GM10266 (cell line): ENCODE measurements around the gene MED26.
A peak's percentile ranks its signal among the peaks of the same experiment; 100 is the strongest.

ENCODE experiments used
- DNase-seq: peaks from one replicate; pipeline ENCODE4 v3.0.0; 2012; ENCODE audit errors: extremely low spot score
- TF ChIP-seq, protein P1 (sequence below): IDR thresholded peaks from 2 replicates; pipeline ENCODE4 v1.5.1; 2012; ENCODE audit warnings: mild to moderate bottlenecking, low read depth; ENCODE audit not compliant: control insufficient read depth, insufficient read depth; ENCODE audit errors: missing control alignments

Gene MED26

GRCh38 chr19:16620018-16620417, 8.0 kb downstream of the MED26 start:
- TF ChIP-seq, protein P1, sequence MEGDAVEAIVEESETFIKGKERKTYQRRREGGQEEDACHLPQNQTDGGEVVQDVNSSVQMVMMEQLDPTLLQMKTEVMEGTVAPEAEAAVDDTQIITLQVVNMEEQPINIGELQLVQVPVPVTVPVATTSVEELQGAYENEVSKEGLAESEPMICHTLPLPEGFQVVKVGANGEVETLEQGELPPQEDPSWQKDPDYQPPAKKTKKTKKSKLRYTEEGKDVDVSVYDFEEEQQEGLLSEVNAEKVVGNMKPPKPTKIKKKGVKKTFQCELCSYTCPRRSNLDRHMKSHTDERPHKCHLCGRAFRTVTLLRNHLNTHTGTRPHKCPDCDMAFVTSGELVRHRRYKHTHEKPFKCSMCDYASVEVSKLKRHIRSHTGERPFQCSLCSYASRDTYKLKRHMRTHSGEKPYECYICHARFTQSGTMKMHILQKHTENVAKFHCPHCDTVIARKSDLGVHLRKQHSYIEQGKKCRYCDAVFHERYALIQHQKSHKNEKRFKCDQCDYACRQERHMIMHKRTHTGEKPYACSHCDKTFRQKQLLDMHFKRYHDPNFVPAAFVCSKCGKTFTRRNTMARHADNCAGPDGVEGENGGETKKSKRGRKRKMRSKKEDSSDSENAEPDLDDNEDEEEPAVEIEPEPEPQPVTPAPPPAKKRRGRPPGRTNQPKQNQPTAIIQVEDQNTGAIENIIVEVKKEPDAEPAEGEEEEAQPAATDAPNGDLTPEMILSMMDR, result no peak

GRCh38 chr19:16619457-16619856, 8.5 kb downstream of the MED26 start:
- TF ChIP-seq, protein P1, result no peak
- no peak for DNase-seq

More at GRCh38 chr19:16620018-16620417, 8.0 kb downstream of the MED26 start:
- no peak for DNase-seq

- DNase-seq, result no peak
- TF ChIP-seq, protein P1, result no peak
Observed at GRCh38 chr19:16618248-16618647, 9.8 kb downstream of the MED26 start.

GRCh38 chr19:16615808-16616207, 12.2 kb downstream of the MED26 start:
- peak; percentile 46 for DNase-seq
- TF ChIP-seq, protein P1, result no peak

DNA sequence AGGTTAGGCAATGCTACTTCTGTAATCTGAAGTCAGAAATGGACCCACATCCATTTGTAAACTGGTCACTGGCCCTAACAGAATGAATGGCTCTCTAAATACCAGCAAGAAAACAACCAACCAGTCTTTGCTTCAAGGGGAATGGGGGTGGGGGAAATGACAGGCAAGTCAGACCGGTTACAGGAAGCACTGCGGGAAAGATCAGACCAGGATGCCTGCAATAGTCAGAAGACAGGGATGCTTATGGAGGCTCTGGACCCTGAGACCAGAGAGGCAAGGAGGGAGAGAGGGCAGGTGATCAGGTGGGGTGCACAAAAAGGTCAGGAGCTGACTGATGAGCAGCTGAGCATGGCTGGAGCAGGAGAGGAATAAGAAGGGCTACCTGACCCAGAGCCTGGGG, 13.1 kb downstream of the MED26 start:
- DNase-seq, result no peak
- TF ChIP-seq, protein P1, result no peak

DNA sequence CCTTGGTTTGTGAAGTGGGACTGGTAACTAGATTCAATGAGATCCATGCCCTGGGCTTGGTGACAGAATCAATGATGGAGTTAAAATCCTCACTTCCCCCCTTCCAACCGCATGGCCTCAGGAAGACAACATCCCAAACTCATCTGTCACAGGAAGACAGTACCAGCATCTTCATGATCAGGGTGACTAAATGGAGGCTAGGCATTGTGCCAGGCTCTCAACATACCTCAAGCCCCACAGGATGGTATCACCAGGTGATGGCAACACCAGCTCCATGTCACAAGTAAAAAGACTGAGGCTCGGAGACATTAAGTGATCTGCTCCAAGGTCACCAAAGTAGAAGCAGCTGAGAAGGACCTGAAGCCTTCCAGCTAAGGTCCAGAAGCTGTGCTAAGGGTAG, 14.2 kb downstream of the MED26 start:
- TF ChIP-seq, protein P1, result no peak
- no peak for DNase-seq

GRCh38 chr19:16612636-16613035, 15.4 kb downstream of the MED26 start:
- no peak for DNase-seq
- TF ChIP-seq, protein P1, result no peak
